ENCODE measurements around the gene POMP. TPM values are rescaled to one million over a fixed set of nuclear protein-coding genes. Genes with fewer than 3 reads are reported as not detected.
"Not testable (repeated sequence)": the region's sequence is repeated elsewhere in the genome, so short reads cannot be mapped to it uniquely, and the experiment has no call there.

The POMP gene
- total RNA-seq, 1 donor from 2014 or later = 98.9 TPM

- intact Hi-C loops (cut with micrococcal nuclease) = no loop called here
These were observed 26.2 kb downstream of the POMP start for GRCh38 chr13:28685114-28685513.

GRCh38 chr13:28685892-28686291 is 27.0 kb downstream of the POMP start:
- intact Hi-C loops (cut with micrococcal nuclease) = no loop called here

- intact Hi-C loops (cut with micrococcal nuclease) = not testable (repeated sequence)
These were observed 34.9 kb downstream of the POMP start for GRCh38 chr13:28693605-28694491.

GRCh38 chr13:28697441-28697840 is 38.5 kb downstream of the POMP start:
- intact Hi-C loops (cut with micrococcal nuclease) = no loop called here

GRCh38 chr13:28699246-28699645 is 40.3 kb downstream of the POMP start:
- intact Hi-C loops (cut with micrococcal nuclease) = no loop called here

- intact Hi-C loops (cut with micrococcal nuclease) = no loop called here
These were observed 45.4 kb downstream of the POMP start for GRCh38 chr13:28704282-28704681.

- intact Hi-C loops (cut with micrococcal nuclease) = no loop called here
These were observed 46.0 kb downstream of the POMP start for GRCh38 chr13:28704919-28705318.

GRCh38 chr13:28705461-28706083 is 46.6 kb downstream of the POMP start:
- intact Hi-C loops (cut with micrococcal nuclease) = no loop called here

- intact Hi-C loops (cut with micrococcal nuclease) = loop anchor here (1.0 kb wide), 2 partner anchors 11 to 49 kb away; partner anchors contain the start of gene POMP
These were observed 48.9 kb downstream of the POMP start for GRCh38 chr13:28707629-28708427.

- intact Hi-C loops (cut with micrococcal nuclease) = no loop called here
These were observed 51.2 kb downstream of the POMP start for GRCh38 chr13:28710161-28710560.

- intact Hi-C loops (cut with micrococcal nuclease) = loop anchor here (5.0 kb wide), 2 partner anchors 222 to 1462 kb away; partner anchors contain the start of gene RPL21
These were observed 55.7 kb downstream of the POMP start for GRCh38 chr13:28714651-28715050.

- intact Hi-C loops (cut with micrococcal nuclease) = loop anchor here (5.0 kb wide), 2 partner anchors 224 to 1464 kb away; partner anchors contain the start of gene RPL21
These were observed 57.6 kb downstream of the POMP start for GRCh38 chr13:28716511-28716910.

- intact Hi-C loops (cut with micrococcal nuclease) = loop anchor here (5.0 kb wide), 2 partner anchors 225 to 1465 kb away; partner anchors contain the start of gene RPL21
These were observed 58.2 kb downstream of the POMP start for GRCh38 chr13:28717170-28717569.

- intact Hi-C loops (cut with micrococcal nuclease) = loop anchor here (1.0 to 5.0 kb wide), 6 partner anchors 37 to 1466 kb away; partner anchors contain the start of genes POMP and RPL21
These were observed 59.2 kb downstream of the POMP start for GRCh38 chr13:28718196-28718542.

- intact Hi-C loops (cut with micrococcal nuclease) = loop anchor here (1.0 to 5.0 kb wide), 9 partner anchors 10 to 1466 kb away; partner anchors contain the start of genes LNX2, PAN3, POMP and RPL21
These were observed 59.8 kb downstream of the POMP start, which contains the start of gene SLC46A3 for GRCh38 chr13:28718543-28719226. Gene SLC46A3, minus strand, starts transcription at chr13:28718970. Its CDS starts 972 bp downstream, at chr13:28717998.

- intact Hi-C loops (cut with micrococcal nuclease) = loop anchor here (1.0 to 5.0 kb wide), 8 partner anchors 11 to 1467 kb away; partner anchors contain the start of genes LNX2, PAN3 and RPL21
These were observed 60.5 kb downstream of the POMP start for GRCh38 chr13:28719227-28720055.

GRCh38 chr13:28723806-28724205 is 64.9 kb downstream of the POMP start:
- intact Hi-C loops (cut with micrococcal nuclease) = no loop called here

- intact Hi-C loops (cut with micrococcal nuclease) = no loop called here
These were observed 66.2 kb downstream of the POMP start for GRCh38 chr13:28725046-28725610.

Measured in T-helper 1 cell treated with Interleukin-12 subunit alpha and Interleukin-12 subunit beta and Interleukin-4 antibody, amounts not matched to agents 30 ng/mL and 1 ng/mL, for 36 hours (primary cell).